Activated naive CD8-positive, alpha-beta T cell treated with anti-CD3 and anti-CD28 coated beads, Interleukin-2, amount 50 U/mL, for 16 hours (primary cell): ENCODE measurements around the gene REXO1.

ENCODE experiments used
- DNase-seq: peaks from one replicate; pipeline ENCODE4 v3.0.0-alpha.2; 2020; ENCODE audit warnings: low read depth, low spot score

REXO1 gene

GRCh38 chr19:1861599-1862031 is 13.3 kb upstream of the REXO1 start:
- no peak for DNase-seq

- no peak for DNase-seq
These were observed 12.7 kb upstream of the REXO1 start for GRCh38 chr19:1860821-1861598.

GRCh38 chr19:1860042-1860775 is 11.9 kb upstream of the REXO1 start:
- no peak for DNase-seq

DNA sequence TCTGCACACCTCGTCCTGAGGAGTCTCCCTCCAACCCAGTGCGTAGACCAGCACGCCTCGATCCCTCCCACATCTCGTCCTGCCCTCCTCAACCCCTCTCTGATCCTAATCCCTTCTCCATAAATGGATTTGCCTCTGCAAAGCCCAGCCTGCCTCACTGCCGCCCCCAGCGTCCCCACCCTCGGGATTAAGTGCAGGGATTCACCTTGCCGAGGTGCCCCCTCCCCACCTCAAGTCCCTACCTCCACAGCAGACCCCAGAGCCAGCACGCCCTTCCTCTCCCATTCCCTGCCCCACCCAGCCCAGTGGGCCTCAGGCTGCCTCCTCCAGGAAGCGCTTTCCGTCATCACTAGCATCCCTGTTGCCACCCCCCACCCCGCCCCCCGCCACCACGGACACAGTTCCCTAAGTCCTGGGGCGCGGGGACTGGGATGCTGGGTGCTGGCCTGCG is 11.1 kb upstream of the REXO1 start:
- DNase-seq, result no peak

DNA sequence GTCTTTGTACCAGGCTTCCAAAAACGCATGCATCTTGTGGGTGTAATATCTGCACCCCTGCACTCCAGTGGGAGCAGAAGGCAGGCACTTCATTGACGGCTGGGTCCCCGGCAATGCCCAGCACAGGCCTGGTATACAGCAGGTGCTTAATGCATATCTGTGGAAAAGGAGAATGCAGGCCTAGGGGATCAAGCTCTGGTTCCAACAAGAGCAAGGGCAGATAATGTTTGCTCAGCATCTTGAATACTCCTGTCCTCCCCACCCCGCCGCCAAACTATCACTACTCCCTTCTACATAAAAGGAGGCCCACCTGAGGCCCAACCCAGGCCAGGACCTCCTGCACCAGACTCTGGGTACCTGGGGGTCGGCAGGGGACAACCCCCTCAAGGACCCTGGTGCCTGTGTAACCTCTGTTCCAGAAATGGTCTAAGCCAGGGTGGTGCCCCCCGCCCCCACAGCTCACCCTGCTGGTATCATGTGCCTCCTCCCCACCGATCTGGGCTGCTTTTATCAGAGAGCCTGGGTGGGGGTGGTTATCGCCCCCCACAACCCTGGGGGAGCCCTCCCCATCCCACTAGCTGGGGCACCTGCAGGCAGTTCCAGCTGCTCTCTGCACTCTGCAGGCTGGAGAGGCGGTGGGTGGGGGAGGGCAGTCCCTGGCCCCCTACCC is 10.3 kb upstream of the REXO1 start:
- no peak for DNase-seq

DNA sequence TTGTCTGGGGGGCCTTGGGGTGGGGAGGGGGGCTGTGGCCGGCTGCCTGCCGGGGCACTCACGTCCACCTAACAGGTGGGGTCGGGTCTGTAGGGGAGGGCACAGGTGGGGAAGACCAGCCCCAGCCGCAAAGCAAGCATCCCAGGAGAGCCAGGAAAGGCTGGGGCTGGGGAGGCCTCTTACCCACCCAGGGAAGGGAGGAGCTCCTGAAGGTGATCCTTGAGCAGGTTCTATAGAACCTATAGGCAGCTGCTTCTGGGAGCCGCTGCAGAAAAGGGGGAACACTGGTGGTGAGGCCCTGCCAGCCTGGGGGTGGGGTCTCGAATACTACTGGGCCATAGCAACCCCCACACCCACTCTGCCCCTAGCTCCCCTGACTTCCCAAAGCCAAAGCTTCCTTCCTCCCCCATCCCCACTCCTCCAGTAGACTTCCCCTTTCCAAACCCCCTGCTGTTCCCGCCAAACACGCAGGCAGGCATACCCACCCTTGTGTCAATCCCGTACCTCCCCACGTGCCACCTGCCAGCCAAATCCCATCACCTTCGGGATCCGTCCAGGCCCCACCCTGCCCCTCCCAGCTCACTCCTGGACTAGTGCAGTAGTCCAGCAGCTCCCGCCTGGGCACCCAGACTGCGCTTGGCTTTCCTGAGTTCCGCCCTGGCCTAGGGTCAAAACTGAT is 9.5 kb upstream of the REXO1 start:
- DNase-seq, result no peak

DNA sequence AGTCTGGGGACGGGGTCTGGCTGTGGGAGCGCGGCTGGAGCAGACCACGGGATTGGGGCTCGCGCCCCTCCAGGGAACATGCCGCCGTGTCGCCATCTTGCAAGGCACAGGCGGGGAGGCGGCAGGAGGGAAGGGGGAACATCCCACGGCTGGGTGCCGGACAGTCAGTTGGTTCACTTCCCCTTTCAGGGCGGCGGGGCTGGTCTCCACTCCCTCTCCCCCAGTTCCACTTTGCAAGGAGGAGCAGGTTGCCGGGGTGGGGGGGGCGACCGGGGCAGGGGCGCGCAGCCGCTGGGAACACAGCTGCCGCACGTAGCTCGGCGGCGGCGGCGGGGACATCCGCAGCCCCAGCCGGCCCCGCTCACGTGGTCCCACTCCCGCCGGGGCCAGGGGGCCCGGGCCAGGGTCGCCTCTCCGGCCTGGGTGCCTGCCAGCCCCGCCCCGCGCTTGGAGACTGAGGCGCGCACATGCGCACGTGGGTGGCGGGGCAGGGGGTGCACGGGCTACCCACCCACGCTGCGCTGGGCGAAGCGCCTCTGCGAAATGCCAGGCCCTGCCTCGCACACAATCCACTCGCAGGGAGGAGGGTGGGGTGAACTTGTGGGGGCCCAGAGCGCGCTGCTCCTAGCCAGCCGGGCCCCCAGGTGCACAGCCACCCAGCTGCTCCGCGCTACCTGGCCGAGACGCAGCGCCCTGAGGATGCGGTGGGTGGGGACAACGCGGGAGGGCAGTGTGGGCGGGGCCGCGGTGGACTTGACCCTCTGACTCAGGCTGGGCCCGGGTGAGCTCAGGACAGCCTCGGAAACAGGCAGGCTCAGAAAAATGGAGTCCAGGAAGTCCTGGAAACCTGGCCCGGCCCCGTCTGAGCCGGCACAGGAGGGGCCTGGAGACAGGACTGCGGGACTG is 8.7 kb upstream of the REXO1 start:
- no peak for DNase-seq

DNA sequence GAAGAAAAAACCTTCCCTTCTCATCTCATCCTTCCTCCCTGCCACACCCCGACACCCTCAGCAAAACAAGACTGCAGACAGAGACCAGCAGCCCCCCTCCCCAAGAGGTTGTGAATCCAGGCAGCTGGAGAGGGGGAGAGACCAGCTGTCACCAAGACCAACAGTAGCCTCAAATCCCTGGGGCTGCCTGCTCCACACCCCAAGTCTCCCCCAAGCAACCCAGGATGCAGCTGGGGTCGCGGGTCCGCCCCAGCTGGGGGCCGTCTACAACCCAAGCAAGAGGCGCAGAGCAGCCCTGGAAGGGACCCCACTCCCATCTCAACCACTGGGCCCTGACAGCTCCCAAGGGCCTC is 8.0 kb upstream of the REXO1 start:
- no peak for DNase-seq

DNA sequence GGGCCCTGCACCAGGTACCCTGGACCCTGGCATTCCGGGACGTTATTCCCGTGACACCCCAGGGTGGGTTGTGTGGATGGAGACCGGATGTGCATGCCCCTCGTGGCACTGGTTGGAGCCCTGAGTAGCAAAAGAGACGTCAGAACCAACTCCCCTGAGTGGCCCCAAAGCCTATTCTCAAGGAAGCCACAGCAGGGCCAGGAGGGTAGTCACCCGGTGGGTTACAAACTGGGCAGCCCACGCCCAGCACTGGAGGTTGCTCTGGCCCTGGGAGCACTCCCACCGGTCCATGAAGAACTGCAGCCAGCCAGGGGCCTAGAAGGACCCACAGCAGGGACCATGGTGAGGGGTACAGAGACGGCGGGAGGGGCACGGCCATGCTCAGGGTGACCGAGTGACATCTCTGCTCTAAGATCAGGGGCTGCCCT is 7.6 kb upstream of the REXO1 start:
- DNase-seq, result no peak

- DNase-seq, result no peak
These were observed 7.0 kb upstream of the REXO1 start for GRCh38 chr19:1855040-1855827.

DNA sequence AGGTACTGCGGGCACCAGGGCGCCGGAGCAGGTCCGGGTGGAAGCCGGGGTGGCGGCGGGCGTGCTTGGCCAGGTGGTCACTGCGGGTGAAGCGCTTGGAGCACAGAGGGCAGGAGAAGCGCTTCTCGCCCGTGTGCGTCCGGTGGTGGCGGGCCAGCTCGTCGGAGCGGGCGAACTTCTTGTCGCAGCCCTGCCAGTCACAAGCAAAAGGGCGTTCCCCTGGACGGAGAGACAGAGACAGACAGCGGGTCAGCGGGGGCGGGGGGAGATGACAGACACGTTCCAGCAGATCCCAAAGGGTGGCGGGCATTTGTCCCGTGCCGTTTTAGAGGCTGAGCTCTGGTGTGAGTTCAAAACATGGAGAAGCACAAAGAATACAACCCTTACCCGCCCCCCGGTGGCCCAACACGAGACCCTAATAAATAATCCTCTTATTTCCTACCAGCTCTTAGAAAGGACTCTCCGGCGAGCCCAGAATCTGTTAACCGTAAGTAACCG is 6.3 kb upstream of the REXO1 start:
- DNase-seq, result no peak

GRCh38 chr19:1854039-1854541 is 5.8 kb upstream of the REXO1 start:
- DNase-seq, result no peak

DNA sequence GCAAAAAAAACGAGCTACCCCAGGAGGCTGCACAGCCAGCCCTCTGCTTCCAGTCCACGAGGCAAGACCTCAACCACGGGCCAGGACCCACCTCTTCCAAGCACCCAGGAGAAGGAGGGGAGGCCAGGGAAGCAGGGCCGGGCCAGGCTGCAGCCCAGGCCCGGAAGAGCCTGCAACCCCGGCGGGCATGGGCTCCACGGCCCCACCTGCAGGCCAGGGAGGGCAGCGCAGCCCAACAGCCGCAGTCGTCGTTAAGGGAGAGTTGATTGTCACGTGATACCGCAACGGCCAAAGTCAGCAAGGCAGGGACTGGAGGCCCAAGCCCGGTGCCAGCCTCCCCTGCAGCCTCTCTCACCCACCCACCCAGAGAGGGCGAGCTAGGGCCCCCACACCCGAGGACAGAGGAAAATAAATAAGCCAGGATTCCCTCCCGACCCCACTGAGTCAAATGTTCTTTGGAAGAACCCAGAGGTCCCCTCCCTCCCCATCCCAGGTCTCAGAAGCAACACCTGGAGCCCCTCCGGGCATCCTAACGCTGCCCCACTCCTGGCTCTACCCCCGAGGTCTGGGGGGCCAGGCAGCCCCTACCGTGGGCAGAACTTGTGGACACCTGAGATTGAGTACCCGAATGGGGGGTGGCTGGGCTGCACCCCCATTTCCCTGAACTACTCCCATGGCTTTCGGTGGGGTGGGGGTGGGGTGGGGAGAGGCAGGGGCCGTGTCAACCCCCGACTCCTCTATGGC is 5.2 kb upstream of the REXO1 start:
- peak; percentile 65 for DNase-seq

GRCh38 chr19:1852581-1853128 is 4.4 kb upstream of the REXO1 start:
- DNase-seq, result no peak

- no peak for DNase-seq
These were observed 3.6 kb upstream of the REXO1 start for GRCh38 chr19:1851654-1852580.

GRCh38 chr19:1850809-1851653 is 2.7 kb upstream of the REXO1 start:
- no peak for DNase-seq
